Measurements from ENCODE around the gene CDK14.

CDK14 gene

GRCh38 chr7:90689260-90689659 is 93.1 kb downstream of the CDK14 start:
- no peak for DNase-seq

DNA sequence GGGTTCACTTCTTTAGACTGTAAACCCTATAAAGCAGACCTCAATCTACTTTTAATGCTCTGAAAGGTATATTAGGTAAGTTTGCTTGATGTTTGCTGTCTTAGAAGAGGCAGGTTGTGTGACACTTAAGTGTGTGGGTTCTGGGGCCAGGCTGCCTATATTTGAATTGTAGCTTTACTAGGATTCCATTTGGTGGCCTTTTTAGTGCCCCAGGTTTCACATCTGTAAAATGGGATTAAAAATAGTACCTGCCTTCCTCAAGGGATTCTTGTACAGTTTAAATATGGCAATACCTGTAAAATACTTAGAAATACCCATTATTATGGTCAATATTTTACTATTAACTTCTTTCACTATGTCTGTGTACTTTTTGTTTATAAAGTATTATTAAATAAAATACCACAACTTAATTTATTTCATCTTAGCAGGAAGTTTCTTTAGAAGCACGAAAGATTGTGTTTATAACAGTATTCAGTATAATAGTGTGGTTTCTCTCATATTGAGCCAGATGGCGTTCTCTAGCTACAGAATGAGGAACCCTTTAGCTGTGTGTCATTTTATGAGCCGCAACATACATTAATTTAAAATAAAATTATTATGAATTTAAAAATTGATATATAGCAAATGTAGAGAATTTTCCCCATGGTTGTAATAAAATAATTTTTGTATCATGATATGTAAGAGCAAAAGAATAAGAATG is 94.2 kb downstream of the CDK14 start:
- DNase-seq: no peak

DNA sequence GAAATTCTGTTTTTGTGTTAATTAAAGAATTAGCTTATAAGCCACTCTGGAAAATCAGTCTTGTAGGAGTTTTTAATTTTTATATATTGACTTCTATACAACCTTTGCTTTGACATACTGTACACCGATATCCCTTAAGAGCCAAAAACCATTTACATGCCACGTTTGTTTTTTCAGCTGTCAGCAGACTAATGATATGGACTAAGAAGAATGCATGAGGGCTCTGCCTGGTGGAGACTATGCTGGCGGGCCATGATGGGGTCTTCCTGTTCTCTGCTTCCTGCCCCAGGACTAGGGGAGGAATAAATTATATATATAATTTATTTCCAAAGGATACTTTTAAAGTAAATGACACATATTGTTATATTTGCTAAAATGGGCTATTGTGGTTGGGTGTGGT is 96.3 kb downstream of the CDK14 start:
- no peak for DNase-seq

DNA sequence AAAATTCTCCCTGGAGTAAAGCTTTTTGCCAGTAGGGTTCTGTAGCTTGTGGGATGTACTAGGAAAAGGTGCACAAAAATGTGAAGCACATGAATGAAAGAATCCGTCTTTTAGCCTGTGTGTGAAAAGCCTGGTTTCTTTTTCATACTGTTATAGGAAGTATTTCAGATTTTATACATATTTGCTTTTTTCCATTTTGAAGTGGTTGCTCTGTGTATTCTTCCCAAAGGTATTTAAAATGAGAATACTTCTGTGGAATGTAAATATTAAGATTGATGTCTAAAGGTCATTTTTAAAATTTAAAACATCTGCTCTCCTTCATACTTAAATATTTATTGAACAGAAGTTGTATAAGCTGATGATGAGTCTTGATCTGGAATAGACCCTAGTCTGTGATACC is 96.8 kb downstream of the CDK14 start:
- DNase-seq: no peak

DNA sequence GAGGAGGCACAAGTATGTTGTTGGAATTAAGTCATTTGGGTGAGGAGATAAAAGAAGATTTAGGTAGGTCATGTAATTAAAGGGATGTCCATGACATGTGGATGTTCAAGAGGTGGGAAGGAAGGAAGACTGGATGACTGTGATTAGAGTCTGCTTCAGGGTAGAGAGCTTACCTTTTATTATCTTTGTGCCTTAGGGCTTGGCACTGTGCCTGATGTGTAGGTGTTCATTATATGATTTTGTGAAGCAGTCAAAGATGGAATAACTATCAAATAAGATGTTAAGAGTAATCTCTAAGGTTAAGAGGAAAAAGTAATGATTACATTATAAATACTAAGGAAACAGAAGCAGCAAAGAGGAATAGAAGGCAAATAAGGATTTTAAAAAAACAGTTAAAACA is 97.8 kb downstream of the CDK14 start:
- no peak for DNase-seq

DNA sequence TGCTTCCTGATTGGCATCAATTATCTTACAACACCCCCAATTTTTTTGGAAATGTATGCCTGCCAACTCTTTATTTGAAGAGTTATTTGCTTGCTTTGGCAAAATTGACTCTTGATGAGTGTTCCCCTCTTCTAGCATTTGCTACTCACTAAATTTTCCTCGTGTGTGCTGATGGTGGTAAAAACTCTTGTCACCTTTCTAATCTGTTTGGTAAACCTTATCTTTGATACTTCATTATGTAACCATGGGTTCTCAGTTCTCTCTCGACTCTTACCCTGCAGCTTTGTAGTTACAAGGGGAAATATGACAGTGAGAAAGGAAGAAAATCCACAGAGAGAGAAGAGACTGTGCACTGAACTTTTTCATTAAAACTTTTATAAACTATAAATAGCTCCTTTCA is 102.5 kb downstream of the CDK14 start:
- no peak for DNase-seq

GRCh38 chr7:90701021-90701420 is 104.9 kb downstream of the CDK14 start:
- DNase-seq: no peak

- DNase-seq: peak; percentile 76
These were observed 105.7 kb downstream of the CDK14 start for GRCh38 chr7:90701771-90702170.

DNA sequence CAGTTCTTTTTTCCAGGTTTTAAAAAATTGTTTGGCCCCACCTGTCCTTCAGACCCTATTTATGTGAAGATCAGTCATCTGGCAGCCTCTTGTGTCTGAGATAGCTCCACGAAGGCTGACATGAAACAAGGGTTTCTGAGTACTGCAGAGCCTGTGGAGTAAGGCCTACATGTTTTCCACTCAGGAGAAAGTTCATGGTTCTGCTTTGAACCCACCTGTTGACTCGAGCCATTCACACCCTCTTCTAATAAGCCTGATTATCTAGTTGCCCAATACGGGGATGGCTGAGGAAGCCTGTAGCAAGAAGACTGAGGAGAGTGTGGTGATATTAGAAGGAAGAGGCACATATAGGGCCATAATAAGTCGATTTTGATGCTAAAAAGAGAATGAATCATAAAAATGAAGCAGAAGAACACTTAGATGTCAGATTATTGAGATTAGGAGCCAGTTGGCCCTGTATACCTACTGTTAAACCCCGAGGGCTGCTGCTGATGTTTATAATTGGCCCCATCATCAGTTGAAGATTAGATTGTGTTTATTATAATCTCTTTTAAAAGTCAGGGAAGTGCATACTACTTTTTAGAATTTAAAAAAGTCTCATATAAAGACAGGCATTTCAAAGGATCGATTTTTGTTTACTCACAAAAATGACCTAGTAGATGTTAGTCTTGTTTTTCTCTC is 109.4 kb downstream of the CDK14 start:
- DNase-seq: no peak

GRCh38 chr7:90706072-90706716 is 110.1 kb downstream of the CDK14 start:
- DNase-seq: no peak

GRCh38 chr7:90708841-90709317 is 112.8 kb downstream of the CDK14 start:
- DNase-seq: peak; percentile 59

DNA sequence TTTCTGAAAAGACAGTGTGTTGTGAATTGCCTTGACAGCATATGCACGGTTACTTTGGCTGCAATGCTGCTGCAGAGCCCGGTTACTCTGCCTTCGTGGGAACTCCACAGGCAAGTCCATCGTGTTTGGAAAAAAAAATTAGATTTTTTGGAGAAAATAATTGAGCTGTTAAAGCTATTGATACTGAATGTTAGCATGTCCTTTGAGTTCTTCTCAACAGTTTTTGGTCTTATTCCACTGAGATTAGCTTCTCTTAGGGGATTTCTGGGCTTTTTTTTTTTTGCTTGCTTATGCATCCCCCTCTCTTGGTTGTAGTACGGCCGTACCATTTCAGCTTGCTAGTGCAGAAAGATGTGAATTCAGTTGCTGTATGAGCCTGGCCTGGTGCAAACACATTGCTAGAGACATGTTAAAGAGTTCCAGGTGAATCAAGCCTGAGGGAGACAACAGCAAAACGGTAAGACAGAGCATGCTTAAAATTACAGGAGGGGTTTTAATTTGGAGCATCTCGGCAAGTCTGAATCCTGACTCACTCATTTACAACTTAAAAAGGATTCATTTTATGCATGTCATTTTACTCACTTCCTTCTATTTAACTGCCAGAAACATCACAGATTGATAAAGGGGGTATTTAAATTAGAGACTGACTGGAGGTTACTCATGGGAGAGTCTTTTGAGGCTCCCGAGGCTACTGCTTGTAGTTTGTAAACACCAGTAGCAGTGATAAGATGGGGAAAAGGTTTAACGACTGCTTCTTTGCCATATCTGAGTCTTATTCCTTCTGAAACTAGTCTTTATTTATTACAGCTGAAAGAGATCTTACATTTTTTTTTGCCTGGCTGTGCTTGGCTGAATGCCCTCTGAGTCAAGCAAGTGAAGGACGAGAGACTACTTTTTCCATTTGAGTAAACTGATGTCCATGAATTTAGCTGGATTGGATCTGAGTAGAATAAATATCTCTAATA is 113.7 kb downstream of the CDK14 start:
- DNase-seq: no peak

DNA sequence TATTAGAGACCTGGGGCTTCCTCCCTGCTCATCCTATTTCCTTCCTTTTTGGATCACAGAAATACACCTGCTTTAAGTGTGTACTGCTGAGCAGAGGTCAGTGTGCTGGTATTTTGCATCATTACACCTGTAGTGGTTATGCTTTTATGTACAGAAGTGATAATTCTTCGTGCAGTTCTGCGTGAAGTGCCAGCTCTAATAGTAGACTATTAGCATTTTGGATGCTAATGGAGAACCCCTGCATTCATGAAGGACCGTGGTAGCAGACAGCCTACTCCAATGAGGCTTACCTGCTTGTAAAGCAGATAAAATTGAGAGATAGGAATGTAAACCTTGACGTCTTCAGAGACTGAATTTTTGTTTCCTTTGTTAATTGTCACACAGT is 114.3 kb downstream of the CDK14 start:
- no peak for DNase-seq

- DNase-seq: no peak
These were observed 117.5 kb downstream of the CDK14 start for GRCh38 chr7:90713628-90714027.

GRCh38 chr7:90715067-90715466 is 118.9 kb downstream of the CDK14 start:
- no peak for DNase-seq

- no peak for DNase-seq
These were observed 121.4 kb downstream of the CDK14 start for GRCh38 chr7:90717296-90718060.

GRCh38 chr7:90719155-90719554 is 123.0 kb downstream of the CDK14 start:
- no peak for DNase-seq

GRCh38 chr7:90720984-90721760 is 125.1 kb downstream of the CDK14 start:
- DNase-seq: no peak

DNA sequence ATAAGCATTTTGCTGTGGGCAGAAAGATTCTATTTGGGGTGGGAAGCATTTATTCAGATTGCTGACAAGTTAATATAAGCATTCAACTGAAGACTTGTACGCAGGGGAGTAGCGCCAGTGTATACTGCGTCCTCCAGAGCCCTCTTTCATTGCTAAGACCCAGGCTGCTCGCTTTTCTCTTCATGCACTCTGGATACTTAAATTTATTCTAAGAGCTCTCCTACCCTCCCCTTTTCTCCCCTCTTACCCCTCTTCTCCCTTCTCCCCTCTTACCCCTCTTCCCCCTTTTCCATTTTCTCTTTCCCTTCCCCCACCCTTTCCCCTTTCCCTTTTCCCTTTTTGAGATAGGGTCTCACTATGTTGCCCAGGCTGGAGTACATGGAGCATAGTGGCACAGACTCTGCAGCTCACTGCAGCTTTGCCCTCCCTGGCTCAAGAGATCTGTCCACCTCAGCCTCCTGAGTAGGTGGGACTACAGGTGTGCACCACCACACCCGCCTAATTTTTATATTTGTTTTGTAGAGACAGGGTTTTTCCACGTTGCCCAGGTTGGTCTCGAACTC is 125.8 kb downstream of the CDK14 start:
- DNase-seq: no peak

- no peak for DNase-seq
These were observed 127.1 kb downstream of the CDK14 start for GRCh38 chr7:90723233-90723632.

- DNase-seq: no peak
These were observed 127.7 kb downstream of the CDK14 start for GRCh38 chr7:90723866-90724265.
